Measurements from ENCODE around the gene HRCT1. TPM values are rescaled to one million over a fixed set of nuclear protein-coding genes. Genes with fewer than 3 reads are reported as not detected.

The HRCT1 gene
- total RNA-seq, result not detected

GRCh38 chr9:35905912-35906679 lies at the start of gene HRCT1:
HRCT1 (plus strand) TSS chr9:35906202; CDS start chr9:35906288, 86 bp downstream.
- Mint-ChIP-seq H3K27ac (no peak within 1 kb of the TSS), H3K9me3 (no peaks in the 10 kb centered on the region), H3K4me1 (peaks cover 37% of the 10 kb centered on the region), H3K27me3 (peaks cover 4% of the 10 kb centered on the region), H3K36me3 (ENCODE audit: low read depth) (no peaks in the 10 kb centered on the region), H3K4me3 (no peak within 1 kb of the TSS)
- ChIA-PET POLR2A (no interaction called here), CTCF (interaction anchor here (1.4 to 6.1 kb wide), 2 partner anchors 40 to 196 kb away, joined by 3 to 56 read pairs; no protein-coding TSS in a partner anchor)
- DNase-seq, result no peak

GRCh38 chr9:35856206-35856605 lies 49.8 kb upstream of the HRCT1 start:
- Mint-ChIP-seq H3K27me3 (peaks cover 10% of the 10 kb centered on the region), H3K27ac (no peak overlapping the region), H3K4me3 (no peak overlapping the region), H3K4me1 (peaks cover 1% of the 10 kb centered on the region), H3K36me3 (ENCODE audit: low read depth) (no peaks in the 10 kb centered on the region), H3K9me3 (no peaks in the 10 kb centered on the region)
- CTCF ChIA-PET, result interaction anchor here (0.6 kb wide), 1 partner anchor 181 kb away, joined by 3 read pairs; the partner anchor contains the start of gene RECK
- POLR2A ChIA-PET, result no interaction called here
- DNase-seq, result no peak

GRCh38 chr9:35856882-35857281 lies 49.1 kb upstream of the HRCT1 start:
- ChIA-PET POLR2A (no interaction called here), CTCF (interaction anchor here (0.6 to 1.8 kb wide), 3 partner anchors 30 to 180 kb away, joined by 3 to 5 read pairs (median 3); partner anchors contain the start of gene RECK)
- no peaks in the 10 kb centered on the region for H3K9me3 Mint-ChIP-seq
- no peak overlapping the region for H3K27ac Mint-ChIP-seq
- H3K4me3 Mint-ChIP-seq, result no peak overlapping the region
- DNase-seq, result no peak
- H3K36me3 Mint-ChIP-seq (ENCODE audit: low read depth), result no peaks in the 10 kb centered on the region
- H3K27me3 Mint-ChIP-seq, result peaks cover 13% of the 10 kb centered on the region
- peaks cover 1% of the 10 kb centered on the region for H3K4me1 Mint-ChIP-seq

- CTCF ChIA-PET, result interaction anchor here (0.8 to 1.8 kb wide), 2 partner anchors 32 to 88 kb away, joined by 3 to 5 read pairs; no protein-coding TSS in a partner anchor
- H3K4me1 Mint-ChIP-seq, result peaks cover 1% of the 10 kb centered on the region
- no peaks in the 10 kb centered on the region for H3K9me3 Mint-ChIP-seq
- no peak for DNase-seq
- peaks cover 18% of the 10 kb centered on the region for H3K27me3 Mint-ChIP-seq
- H3K36me3 Mint-ChIP-seq (ENCODE audit: low read depth), result no peaks in the 10 kb centered on the region
- no peak overlapping the region for H3K27ac Mint-ChIP-seq
- POLR2A ChIA-PET, result interaction anchor here (1.0 kb wide), 1 partner anchor 13 kb away, joined by 3 read pairs; no protein-coding TSS in a partner anchor
- H3K4me3 Mint-ChIP-seq, result no peak overlapping the region
Measured at GRCh38 chr9:35858458-35858857, 47.5 kb upstream of the HRCT1 start.

- H3K36me3 Mint-ChIP-seq (ENCODE audit: low read depth), result no peaks in the 10 kb centered on the region
- ChIA-PET POLR2A (no interaction called here), CTCF (no interaction called here)
- no peak for DNase-seq
- no peak overlapping the region for H3K4me3 Mint-ChIP-seq
- H3K27ac Mint-ChIP-seq, result no peak overlapping the region
- peaks cover 1% of the 10 kb centered on the region for H3K4me1 Mint-ChIP-seq
- peaks cover 18% of the 10 kb centered on the region for H3K27me3 Mint-ChIP-seq
- no peaks in the 10 kb centered on the region for H3K9me3 Mint-ChIP-seq
Measured at GRCh38 chr9:35859310-35859989, 46.6 kb upstream of the HRCT1 start.

GRCh38 chr9:35859990-35860339 lies 46.0 kb upstream of the HRCT1 start:
- Mint-ChIP-seq H3K4me3 (no peak overlapping the region), H3K27ac (no peak overlapping the region), H3K36me3 (ENCODE audit: low read depth) (no peaks in the 10 kb centered on the region), H3K9me3 (no peaks in the 10 kb centered on the region), H3K27me3 (peaks cover 18% of the 10 kb centered on the region), H3K4me1 (peaks cover 1% of the 10 kb centered on the region)
- POLR2A ChIA-PET, result no interaction called here
- no peak for DNase-seq
- CTCF ChIA-PET, result no interaction called here

GRCh38 chr9:35861161-35861897 lies 44.7 kb upstream of the HRCT1 start:
- H3K4me1 Mint-ChIP-seq, result peaks cover 1% of the 10 kb centered on the region
- peaks cover 12% of the 10 kb centered on the region for H3K27me3 Mint-ChIP-seq
- no peak for DNase-seq
- CTCF ChIA-PET, result interaction anchor here (1.0 kb wide), 1 partner anchor 35 kb away, joined by 3 read pairs; no protein-coding TSS in a partner anchor
- POLR2A ChIA-PET, result no interaction called here
- no peak overlapping the region for H3K27ac Mint-ChIP-seq
- no peaks in the 10 kb centered on the region for H3K9me3 Mint-ChIP-seq
- no peaks in the 10 kb centered on the region for H3K36me3 Mint-ChIP-seq (ENCODE audit: low read depth)
- H3K4me3 Mint-ChIP-seq, result no peak overlapping the region

GRCh38 chr9:35862328-35862727 lies 43.7 kb upstream of the HRCT1 start:
- Mint-ChIP-seq H3K36me3 (ENCODE audit: low read depth) (no peaks in the 10 kb centered on the region), H3K4me1 (peaks cover 1% of the 10 kb centered on the region), H3K27me3 (peaks cover 9% of the 10 kb centered on the region), H3K4me3 (no peak overlapping the region), H3K9me3 (no peaks in the 10 kb centered on the region), H3K27ac (no peak overlapping the region)
- POLR2A ChIA-PET, result no interaction called here
- no peak for DNase-seq
- CTCF ChIA-PET, result interaction anchor here (1.5 kb wide), 1 partner anchor 27 kb away, joined by 3 read pairs; no protein-coding TSS in a partner anchor

- no peaks in the 10 kb centered on the region for H3K4me1 Mint-ChIP-seq
- DNase-seq, result no peak
- ChIA-PET CTCF (interaction anchor here (0.7 to 1.7 kb wide), 2 partner anchors 19 to 206 kb away, joined by 3 to 5 read pairs; partner anchors contain the start of gene RMRP), POLR2A (no interaction called here)
- no peaks in the 10 kb centered on the region for H3K9me3 Mint-ChIP-seq
- no peaks in the 10 kb centered on the region for H3K36me3 Mint-ChIP-seq (ENCODE audit: low read depth)
- H3K27ac Mint-ChIP-seq, result no peak overlapping the region
- H3K4me3 Mint-ChIP-seq, result no peak overlapping the region
- peaks cover 9% of the 10 kb centered on the region for H3K27me3 Mint-ChIP-seq
Measured at GRCh38 chr9:35863583-35863982, 42.4 kb upstream of the HRCT1 start.

- ChIA-PET CTCF (interaction anchor here (1.7 kb wide), 1 partner anchor 17 kb away, joined by 5 read pairs; no protein-coding TSS in a partner anchor), POLR2A (no interaction called here)
- Mint-ChIP-seq H3K27ac (no peak overlapping the region), H3K9me3 (no peaks in the 10 kb centered on the region), H3K4me3 (no peak overlapping the region), H3K4me1 (no peaks in the 10 kb centered on the region), H3K36me3 (ENCODE audit: low read depth) (no peaks in the 10 kb centered on the region), H3K27me3 (peaks cover 9% of the 10 kb centered on the region)
- no peak for DNase-seq
Measured at GRCh38 chr9:35864695-35865255, 41.2 kb upstream of the HRCT1 start.

GRCh38 chr9:35867538-35867937 lies 38.5 kb upstream of the HRCT1 start:
- Mint-ChIP-seq H3K27ac (no peak overlapping the region), H3K27me3 (peaks cover 3% of the 10 kb centered on the region), H3K9me3 (no peaks in the 10 kb centered on the region), H3K36me3 (ENCODE audit: low read depth) (no peaks in the 10 kb centered on the region), H3K4me1 (no peaks in the 10 kb centered on the region), H3K4me3 (no peak overlapping the region)
- ChIA-PET POLR2A (no interaction called here), CTCF (no interaction called here)
- no peak for DNase-seq

GRCh38 chr9:35868933-35869332 lies 37.1 kb upstream of the HRCT1 start:
- Mint-ChIP-seq H3K27me3 (no peaks in the 10 kb centered on the region), H3K27ac (no peak overlapping the region), H3K4me3 (no peak overlapping the region), H3K4me1 (no peaks in the 10 kb centered on the region), H3K36me3 (ENCODE audit: low read depth) (no peaks in the 10 kb centered on the region), H3K9me3 (no peaks in the 10 kb centered on the region)
- ChIA-PET POLR2A (no interaction called here), CTCF (no interaction called here)
- DNase-seq, result no peak
